HS-5 (cell line): Measurements from ENCODE around the gene PSME1.
"Not testable (repeated sequence)": the region's sequence is repeated elsewhere in the genome, so short reads cannot be mapped to it uniquely, and the experiment has no call there.

Experiments used
- DNase-seq: peaks from one replicate; pipeline ENCODE4 v3.0.0-alpha.2; 2012; ENCODE audit warnings: low read depth

The PSME1 gene

GRCh38 chr14:24105609-24106239, 30.3 kb upstream of the PSME1 start:
- not testable (repeated sequence) for DNase-seq

DNA sequence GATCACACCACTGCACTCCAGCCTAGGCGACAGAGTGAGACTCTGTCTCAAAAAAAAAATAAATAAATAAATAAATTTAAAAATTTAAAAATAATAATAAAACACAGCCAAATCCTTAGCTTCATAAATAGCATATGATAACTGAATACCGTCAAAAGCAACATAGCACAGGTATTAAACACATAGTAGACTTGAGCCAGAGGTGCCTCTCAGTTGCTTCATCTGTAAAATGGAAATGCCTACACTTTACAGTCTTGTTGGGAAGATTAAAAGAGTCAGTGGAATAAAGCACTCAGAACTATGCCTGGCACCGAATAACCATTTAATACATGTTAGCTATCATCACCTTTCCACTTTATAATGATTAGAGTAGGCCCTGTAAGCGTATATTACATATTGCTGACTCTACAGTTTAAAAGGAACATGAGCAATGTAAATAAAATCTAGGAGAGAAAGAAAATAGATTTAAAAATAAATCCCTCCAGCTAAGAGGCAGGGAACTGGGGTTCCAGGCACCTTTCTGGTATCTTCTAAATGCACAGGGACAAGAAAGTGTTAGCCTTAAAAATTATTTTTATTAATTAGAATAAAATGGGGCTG, 29.2 kb upstream of the PSME1 start:
- DNase-seq: no peak

DNA sequence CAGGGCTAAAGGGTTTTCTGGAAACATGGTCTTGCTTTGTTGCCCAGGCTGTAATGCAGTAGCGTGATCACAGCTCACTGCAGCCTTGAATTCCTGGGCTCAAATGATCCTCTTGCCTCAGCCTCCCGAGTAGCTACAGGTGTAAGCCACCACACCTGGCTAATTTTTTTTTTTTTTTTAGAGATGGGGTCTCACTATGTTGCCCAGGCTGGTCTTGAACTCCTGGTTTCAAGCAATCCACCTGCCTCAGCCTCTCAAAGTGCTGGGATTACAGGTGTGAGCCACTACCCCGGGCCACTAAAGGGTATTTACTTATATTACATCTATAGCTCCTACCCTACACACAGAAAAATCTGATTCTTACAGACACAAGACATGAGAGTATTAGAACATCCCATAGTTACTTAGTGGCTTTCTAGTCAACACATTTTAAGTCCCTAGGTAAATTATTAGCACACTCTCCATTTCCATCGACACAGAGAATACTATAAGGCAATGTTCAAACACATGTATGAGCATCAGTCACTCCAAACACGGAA, 27.6 kb upstream of the PSME1 start:
- no peak for DNase-seq

GRCh38 chr14:24110060-24110459, 25.9 kb upstream of the PSME1 start:
- no peak for DNase-seq

DNA sequence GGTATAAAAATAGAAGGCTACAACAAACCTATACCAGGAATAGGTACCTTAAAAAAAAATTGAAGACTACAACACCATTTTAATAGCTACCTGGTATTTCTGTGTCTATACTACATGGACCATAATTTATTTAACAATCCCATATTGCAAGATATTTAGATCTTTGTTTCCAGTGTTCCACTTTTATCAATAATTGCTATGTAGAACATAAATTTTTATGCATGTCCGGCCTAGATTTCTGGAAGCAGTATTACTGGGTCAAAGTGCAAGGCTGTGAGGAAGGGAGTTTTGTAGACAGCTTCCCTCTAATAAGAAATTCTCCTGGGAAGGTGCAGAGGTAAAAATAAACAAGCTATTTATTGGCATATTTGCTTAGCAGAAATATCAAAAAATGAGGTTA, 25.5 kb upstream of the PSME1 start:
- DNase-seq: no peak

GRCh38 chr14:24113379-24113800, 22.6 kb upstream of the PSME1 start:
- DNase-seq: no peak

- DNase-seq: no peak
These were observed 22.0 kb upstream of the PSME1 start for GRCh38 chr14:24113801-24114531.

DNA sequence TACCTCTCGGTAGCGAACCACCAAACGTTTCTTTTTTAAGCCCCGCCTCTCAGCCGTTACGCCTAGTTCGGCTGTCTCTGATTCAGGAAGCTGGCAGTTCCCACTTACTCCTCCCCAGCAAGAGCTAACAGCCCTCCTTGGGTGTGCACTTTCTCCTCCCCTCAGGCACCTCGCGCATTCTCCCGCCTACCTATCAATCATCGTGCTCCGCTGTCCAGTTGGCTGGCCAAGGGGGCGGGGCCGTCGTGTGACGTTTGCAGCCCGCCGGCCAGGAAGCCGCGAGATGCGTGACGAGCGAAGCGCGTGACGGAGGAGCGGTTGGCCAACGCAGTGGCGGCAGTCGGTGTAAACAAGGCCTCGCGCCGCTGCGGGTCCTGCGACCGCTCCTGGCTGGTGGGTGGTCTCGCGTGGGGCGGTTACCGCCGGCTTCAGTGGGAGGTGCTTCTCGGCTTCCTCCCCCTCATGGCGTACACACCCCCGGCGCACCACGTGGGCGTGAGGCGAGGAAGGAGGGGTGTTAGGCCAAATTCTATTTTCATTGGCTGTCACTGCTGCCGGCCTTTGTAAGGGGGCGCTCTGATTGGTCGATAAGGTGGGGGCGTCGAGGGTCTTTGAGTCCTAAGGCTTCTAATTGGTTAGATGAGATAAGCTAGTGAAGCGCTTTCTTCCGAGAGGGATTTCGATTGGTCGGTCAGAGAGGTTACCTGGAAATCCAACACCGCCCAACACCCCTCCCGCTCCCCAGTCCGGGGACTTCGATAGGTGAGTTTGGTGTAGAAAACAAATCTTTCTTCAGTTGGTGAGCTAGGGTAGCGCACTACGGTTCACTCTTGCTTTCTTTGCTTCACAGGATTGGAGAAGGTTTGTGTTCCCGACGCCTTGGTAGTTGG, 21.2 kb upstream of the PSME1 start, which contains the start of the genes DCAF11 and NRL:
DCAF11 (plus strand) TSS at position 246 of the 890 bp plus-strand sequence. CDS start 818 bp downstream, outside the sequence.
NRL (minus strand) TSS at position 418 of the 890 bp plus-strand sequence. CDS start 32,101 bp downstream, outside the sequence.
- DNase-seq: peak; percentile 96

DNA sequence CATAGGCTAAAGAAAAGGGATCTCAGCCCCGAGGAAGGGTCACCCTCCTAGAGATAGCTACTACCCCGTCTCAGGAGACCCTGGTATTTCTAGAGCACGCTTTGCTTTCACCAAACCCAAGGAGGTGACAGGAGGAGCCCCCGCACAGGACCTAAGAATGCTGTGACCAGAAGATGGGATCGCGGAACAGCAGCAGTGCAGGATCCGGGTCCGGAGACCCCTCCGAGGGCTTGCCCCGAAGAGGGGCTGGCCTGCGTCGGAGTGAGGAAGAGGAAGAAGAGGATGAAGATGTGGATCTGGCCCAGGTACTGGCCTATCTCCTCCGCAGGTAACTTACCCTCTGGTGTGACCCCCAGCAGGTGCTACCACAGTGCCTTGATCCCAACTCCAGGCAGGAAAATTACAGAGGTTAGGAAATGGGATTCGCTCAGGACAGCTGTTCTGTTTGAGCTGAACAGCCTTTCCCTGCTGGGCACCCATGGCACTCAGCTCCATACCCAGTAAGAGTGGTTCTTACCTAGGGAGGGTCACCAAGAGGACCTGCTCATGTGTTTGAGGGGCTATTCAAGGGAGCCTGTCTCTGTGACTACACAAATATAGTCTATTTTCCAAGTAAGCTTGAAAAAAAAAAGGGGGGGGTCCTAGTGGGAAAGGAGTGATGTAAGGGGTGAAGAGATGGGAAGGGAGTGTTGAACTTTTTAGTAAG, 20.4 kb upstream of the PSME1 start:
- DNase-seq: no peak

GRCh38 chr14:24116128-24116814, 19.7 kb upstream of the PSME1 start:
- no peak for DNase-seq

- DNase-seq: no peak
These were observed 18.8 kb upstream of the PSME1 start for GRCh38 chr14:24117179-24117578.

DNA sequence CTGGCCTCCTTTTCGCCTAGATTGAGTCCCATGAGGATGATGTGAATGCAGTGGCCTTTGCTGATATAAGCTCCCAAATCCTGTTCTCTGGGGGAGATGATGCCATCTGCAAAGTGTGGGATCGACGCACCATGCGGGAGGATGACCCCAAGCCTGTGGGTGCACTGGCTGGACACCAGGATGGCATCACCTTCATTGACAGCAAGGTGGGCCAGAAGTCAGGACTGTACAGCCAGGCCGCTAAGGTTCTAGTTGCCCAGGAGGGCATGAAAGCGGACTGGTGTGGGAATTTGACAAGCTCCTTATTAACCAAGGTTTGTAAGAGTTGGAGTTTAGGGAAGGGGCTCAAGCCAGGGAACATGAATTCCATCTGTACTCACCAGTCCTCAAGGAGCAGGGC, 16.3 kb upstream of the PSME1 start:
- no peak for DNase-seq

DNA sequence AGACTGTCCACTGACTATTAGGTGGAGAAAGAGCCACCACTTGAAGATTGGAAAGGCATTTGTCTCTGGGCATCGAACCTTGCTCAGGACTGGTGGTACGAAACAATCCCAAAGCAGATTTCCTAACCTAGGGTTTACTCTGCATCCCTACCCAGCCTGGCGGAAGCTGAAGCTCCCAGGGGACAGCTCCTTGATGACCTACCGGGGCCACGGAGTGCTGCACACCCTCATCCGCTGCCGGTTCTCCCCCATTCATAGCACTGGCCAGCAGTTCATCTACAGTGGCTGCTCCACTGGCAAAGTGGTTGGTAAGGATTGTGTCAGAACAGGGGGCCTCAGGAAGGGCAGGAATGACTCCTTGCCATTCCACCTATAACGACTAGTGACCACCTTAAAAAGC, 14.8 kb upstream of the PSME1 start:
- no peak for DNase-seq

- DNase-seq: no peak
These were observed 13.6 kb upstream of the PSME1 start for GRCh38 chr14:24122416-24122815.

- DNase-seq: no peak
These were observed 13.1 kb upstream of the PSME1 start for GRCh38 chr14:24122898-24123297.

GRCh38 chr14:24123424-24124417, 12.3 kb upstream of the PSME1 start:
- DNase-seq: no peak

- no peak for DNase-seq
These were observed 9.1 kb upstream of the PSME1 start for GRCh38 chr14:24126939-24127338.

GRCh38 chr14:24127673-24128072, 8.3 kb upstream of the PSME1 start:
- DNase-seq: no peak

- no peak for DNase-seq
These were observed 6.5 kb upstream of the PSME1 start for GRCh38 chr14:24129410-24129998.
